Ovary (tissue), 9 donors: ENCODE data around the gene C12orf75. TPM values are rescaled to one million over a fixed set of nuclear protein-coding genes. Genes with fewer than 3 reads are reported as not detected.
A peak's percentile ranks its signal among the peaks of the same experiment; 100 is the strongest.

ENCODE experiments used
- DNase-seq, 5 donors: peaks; one replicate each; pipeline ENCODE4 v3.0.0-alpha.2; 2019 to 2020
- H3K27ac ChIP-seq, 2 donors: fragments of 200-600 bp; one replicate each; pipeline versions ENCODE4 v1.5.1 to v1.8.0; 2019 to 2022
- H3K27me3 ChIP-seq: fragments of 200-600 bp; one replicate; pipeline ENCODE4 v1.8.0; 2022
- H3K36me3 ChIP-seq: fragments of 200-600 bp; sonication (generic); one replicate; pipeline ENCODE4 v1.5.1; 2019
- H3K4me1 ChIP-seq: one replicate; pipeline ENCODE4 v1.8.1; 2013; ENCODE audit warnings: mild to moderate bottlenecking, moderate library complexity; ENCODE audit not compliant: insufficient read depth
- H3K4me3 ChIP-seq: fragments of 200-600 bp; sonication (generic); one replicate; pipeline ENCODE4 v1.5.1; 2017
- H3K9me3 ChIP-seq, 2 donors: fragments of 200-600 bp in 1 of 2; sonication (generic) in 1 of 2; one replicate each; pipeline versions ENCODE4 v1.5.1 to v1.8.1; 2013 to 2019; ENCODE audit warnings: mild to moderate bottlenecking in 1 of 2, moderate library complexity in 1 of 2
- EP300 ChIP-seq: sonication (generic); formaldehyde crosslinking; IDR thresholded peaks from one replicate; pipeline ENCODE4 v1.6.1; 2017; ENCODE audit warnings: antibody characterized with exemption
- POLR2A ChIP-seq: fragments of 450-650 bp; IDR thresholded peaks from one replicate; pipeline ENCODE4 v1.6.1; 2017; ENCODE audit warnings: antibody characterized with exemption, mild to moderate bottlenecking, moderate library complexity
- WGBS, 3 donors: extraction: QIAGEN DNeasy Blood & Tissue Kit in 1 of 3; methylation state at CpG; one replicate each; pipeline versions ENCODE4 v1.1.5 to v1.1.7; 2013 to 2017; 5-methylcytosine and 5-hydroxymethylcytosine counted together
- intact Hi-C, 4 donors: fragments of 100-400 bp; cut with DNase I; formaldehyde crosslinking; loops; one replicate each; pipeline versions ENCODE4 v1.11.0 to v1.15.1; 2022 to 2023
- polyA plus RNA-seq, 2 donors: library from polyadenylated mRNA; stranded (reverse); fragments of 200-250 nt in 1 of 2; fragments of 350-450 nt in 1 of 2; fragmentation: Illumina TruSeq in 1 of 2; extraction: RNeasy Lipid Tissue Mini Kit (QIAGEN cat#74804) in 1 of 2; gene quantifications; one replicate each; pipeline ENCODE4 v1.2.3, GENCODE V29; 2013 to 2014
- total RNA-seq, 7 donors: library from RNA; depleted of rRNA in 2 of 7; stranded (reverse); fragments of >200 nt in 2 of 7; fragmentation: NEBNext Ultra II Directional in 3 of 7; extraction: Animal tissue kit (Norgen Biotek cat#: 25700) in 3 of 7; gene quantifications; one replicate each; pipeline versions ENCODE4 v1.1.0 to v1.2.4, GENCODE V29; 2016 to 2023
- TF ChIP-seq, protein P1 (sequence below), 3 donors: fragments of 450-650 bp in 2 of 3; fragments of 200-600 bp in 1 of 3; IDR thresholded peaks; one replicate each; pipeline versions ENCODE4 v1.5.1 to v1.8.0; 2016 to 2022; ENCODE audit warnings: antibody characterized with exemption in 3 of 3, mild to moderate bottlenecking in 1 of 3
- donor health status: DM: no; HTN: no; CAD: no; lungs with moderate emphysema.
- donor health status: DM: no; HTN: no; CAD: no.
- donor health status: Bipolar disorder and iron deficiency.
- donor health status: DM: yes; HTN: yes; CAD: no.
- donor health status: DM: no; HTN: no; CAD: no.
- donor health status: DM: yes; HTN: yes; CAD: no.

C12orf75 gene
- total and polyA plus RNA-seq, 9 donors, result 3.3 to 83.9 (median 5.6) TPM

DNA sequence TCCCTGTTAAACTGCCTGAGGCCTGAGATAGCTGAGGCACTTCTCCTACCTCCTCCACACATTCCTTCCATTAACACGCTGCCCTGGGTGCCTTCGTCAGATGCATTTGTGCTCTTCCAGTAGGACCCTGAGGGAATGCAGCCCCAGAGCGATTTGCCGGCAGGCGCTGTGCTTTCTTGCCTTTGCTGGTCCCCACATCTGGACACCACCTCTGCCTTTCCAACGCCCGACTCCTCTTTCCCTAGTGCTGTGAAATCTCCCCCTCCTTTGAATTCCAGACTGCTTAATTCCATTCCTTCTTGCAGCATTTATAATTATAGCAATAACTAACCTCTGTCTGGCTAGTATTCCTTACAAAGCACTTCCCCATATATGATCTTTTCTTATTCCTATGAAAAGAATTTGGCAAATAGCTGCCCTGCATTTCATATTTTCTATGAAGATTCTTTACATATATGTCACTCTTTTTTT lies 88.4 kb downstream of the C12orf75 start:
- intact Hi-C loops, result loop anchor here in 2 of 4 donors (10.0 kb wide), 2 partner anchors 716 to 806 kb away; partner anchors contain the start of gene NUAK1 (in 1 of the 2)
- no peak overlapping the region for H3K4me3 ChIP-seq
- no peak for TF ChIP-seq EP300
- TF ChIP-seq POLR2A, result no peak
- TF ChIP-seq, protein P1, sequence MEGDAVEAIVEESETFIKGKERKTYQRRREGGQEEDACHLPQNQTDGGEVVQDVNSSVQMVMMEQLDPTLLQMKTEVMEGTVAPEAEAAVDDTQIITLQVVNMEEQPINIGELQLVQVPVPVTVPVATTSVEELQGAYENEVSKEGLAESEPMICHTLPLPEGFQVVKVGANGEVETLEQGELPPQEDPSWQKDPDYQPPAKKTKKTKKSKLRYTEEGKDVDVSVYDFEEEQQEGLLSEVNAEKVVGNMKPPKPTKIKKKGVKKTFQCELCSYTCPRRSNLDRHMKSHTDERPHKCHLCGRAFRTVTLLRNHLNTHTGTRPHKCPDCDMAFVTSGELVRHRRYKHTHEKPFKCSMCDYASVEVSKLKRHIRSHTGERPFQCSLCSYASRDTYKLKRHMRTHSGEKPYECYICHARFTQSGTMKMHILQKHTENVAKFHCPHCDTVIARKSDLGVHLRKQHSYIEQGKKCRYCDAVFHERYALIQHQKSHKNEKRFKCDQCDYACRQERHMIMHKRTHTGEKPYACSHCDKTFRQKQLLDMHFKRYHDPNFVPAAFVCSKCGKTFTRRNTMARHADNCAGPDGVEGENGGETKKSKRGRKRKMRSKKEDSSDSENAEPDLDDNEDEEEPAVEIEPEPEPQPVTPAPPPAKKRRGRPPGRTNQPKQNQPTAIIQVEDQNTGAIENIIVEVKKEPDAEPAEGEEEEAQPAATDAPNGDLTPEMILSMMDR (IDR thresholded peaks at IDR 0.05), result no peak
- 11 to 24% (median 15%) methylated on average over 7 of the region's 7 CpGs for WGBS, 3 donors
- no peak overlapping the region for H3K27ac ChIP-seq
- H3K27me3 ChIP-seq, result no peaks in the 10 kb centered on the region
- no peak for DNase-seq
- H3K36me3 ChIP-seq, result no peaks in the 10 kb centered on the region
- no peaks in the 10 kb centered on the region for H3K9me3 ChIP-seq
- no peaks in the 10 kb centered on the region for H3K4me1 ChIP-seq

DNA sequence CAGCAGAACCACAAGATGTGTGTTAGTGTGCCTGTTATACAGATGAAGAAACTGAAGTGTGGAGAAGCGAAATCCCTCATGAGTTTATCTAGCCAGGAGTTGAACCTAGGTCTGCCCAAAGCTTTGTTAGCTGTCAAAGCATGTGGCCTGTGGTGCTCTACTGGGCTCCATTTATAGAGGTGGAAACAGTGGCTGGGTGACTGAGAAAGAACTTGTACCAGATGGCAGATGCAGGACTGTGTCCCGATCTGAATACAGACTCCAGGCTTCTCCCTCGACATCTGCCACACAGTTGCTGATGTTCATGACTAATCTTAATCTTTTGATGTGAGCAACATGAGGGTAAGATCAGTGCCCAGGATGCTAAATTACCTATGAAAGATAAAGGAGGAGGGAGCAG lies 89.1 kb downstream of the C12orf75 start:
- no peaks in the 10 kb centered on the region for H3K27me3 ChIP-seq
- intact Hi-C loops, result loop anchor here (5.0 to 10.0 kb wide), 4 partner anchors 715 to 865 kb away; partner anchors contain the start of gene NUAK1 (in 4 of the 4)
- H3K4me3 ChIP-seq, result no peak overlapping the region
- H3K9me3 ChIP-seq, result no peaks in the 10 kb centered on the region
- H3K4me1 ChIP-seq, result no peaks in the 10 kb centered on the region
- H3K27ac ChIP-seq, result no peak overlapping the region
- no peak for TF ChIP-seq EP300
- TF ChIP-seq POLR2A, result no peak
- TF ChIP-seq, protein P1 (IDR thresholded peaks at IDR 0.05), result no peak
- DNase-seq, result no peak
- no peaks in the 10 kb centered on the region for H3K36me3 ChIP-seq
- 94 to 100% (median 100%) methylated on average over 3 of the region's 3 CpGs for WGBS, 3 donors

DNA sequence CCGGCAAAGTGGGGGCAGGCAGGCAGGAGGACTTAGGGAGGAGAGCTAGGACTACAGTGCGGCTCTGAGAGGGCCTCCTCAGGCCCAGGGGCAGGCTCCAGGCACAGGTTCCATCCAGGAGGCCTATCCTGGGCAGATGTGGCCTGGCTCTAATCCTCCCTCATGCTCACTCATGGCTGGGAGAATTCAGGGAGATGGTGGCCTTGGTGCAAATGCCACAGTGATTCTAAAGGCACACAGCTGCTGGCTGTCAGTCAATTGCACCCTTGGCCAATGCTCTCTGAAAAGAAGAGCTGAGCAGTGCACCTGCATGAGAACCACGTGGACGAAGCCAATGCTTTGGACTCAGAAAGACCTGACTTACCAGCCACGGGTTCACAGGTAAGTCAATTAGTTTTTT lies 89.6 kb downstream of the C12orf75 start:
- Histone ChIP-seq H3K27me3 (no peaks in the 10 kb centered on the region), H3K36me3 (no peaks in the 10 kb centered on the region), H3K27ac (no peak overlapping the region), H3K4me3 (no peak overlapping the region), H3K4me1 (no peaks in the 10 kb centered on the region), H3K9me3 (no peaks in the 10 kb centered on the region)
- DNase-seq, result no peak
- WGBS, 3 donors, result 77 to 85% (median 82%) methylated on average over 5 of the region's 5 CpGs
- TF ChIP-seq POLR2A, result no peak
- TF ChIP-seq, protein P1 (IDR thresholded peaks at IDR 0.05), result no peak
- TF ChIP-seq EP300, result no peak
- intact Hi-C loops, result loop anchor here in 3 of 4 donors (5.0 to 10.0 kb wide), 2 partner anchors 717 to 865 kb away; partner anchors contain the start of gene NUAK1 (in 3 of the 3)

DNA sequence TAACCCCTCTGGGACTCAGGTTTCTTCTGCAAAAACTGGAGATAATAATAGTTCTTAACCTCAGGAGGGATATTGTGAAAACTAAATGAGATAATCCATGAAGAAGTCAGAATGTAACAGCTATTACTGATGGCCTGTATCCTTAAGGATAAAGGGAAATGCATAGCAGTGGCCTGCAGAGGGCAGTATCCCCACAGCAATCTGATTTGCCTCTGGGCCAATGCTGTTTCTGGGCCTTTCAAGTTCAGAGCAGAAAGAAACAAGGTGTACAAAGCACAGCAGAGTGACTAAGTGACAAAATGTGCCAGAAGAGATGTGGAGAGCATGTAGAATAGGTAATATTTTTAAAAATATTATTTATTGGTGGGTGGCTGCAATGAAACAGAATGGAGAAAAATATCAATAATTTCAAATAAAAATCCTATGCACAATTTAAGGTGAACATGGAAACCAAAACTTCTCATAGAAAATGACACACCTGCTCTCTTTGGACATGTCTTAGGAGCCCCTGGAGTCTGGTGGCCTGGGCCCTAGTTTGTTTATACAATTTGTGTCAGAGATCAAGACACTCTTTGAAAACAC lies 90.3 kb downstream of the C12orf75 start:
- Histone ChIP-seq H3K36me3 (no peaks in the 10 kb centered on the region), H3K9me3 (no peaks in the 10 kb centered on the region), H3K4me1 (no peaks in the 10 kb centered on the region), H3K27ac (no peak overlapping the region), H3K27me3 (no peaks in the 10 kb centered on the region), H3K4me3 (no peak overlapping the region)
- TF ChIP-seq POLR2A, result no peak
- TF ChIP-seq, protein P1 (IDR thresholded peaks at IDR 0.05), result peak; percentile 69 to 84 (median 75)
- intact Hi-C loops, result loop anchor here in 3 of 4 donors (5.0 to 10.0 kb wide), 2 partner anchors 717 to 864 kb away; partner anchors contain the start of gene NUAK1 (in 3 of the 3)
- DNase-seq, result peak; percentile 62 to 80 (median 74)

Other genes starting within 250 kb of the C12orf75 start
- gene ALDH1L2, start 246.2 kb upstream of the C12orf75 start, total RNA-seq, result 10 to 100 TPM in 1 of 7 donors, 1 to 10 TPM in 3, under 1 TPM in 3; 0.72 to 36.4 (median 1.3) TPM
- gene ALDH1L2, start 246.2 kb upstream of the C12orf75 start, polyA plus RNA-seq, result 1 to 10 TPM in 1 of 2 donors, under 1 TPM in 1; 0.38 to 3.7 TPM
- gene WASHC4, start 223.0 kb upstream of the C12orf75 start, total RNA-seq, result 10 to 100 TPM; 32.1 to 55.8 (median 46.5) TPM
- gene WASHC4, start 223.0 kb upstream of the C12orf75 start, polyA plus RNA-seq, result 10 to 100 TPM; 16.0 to 23.0 TPM
- 10 to 100 TPM; 28.6 to 45.2 (median 36.2) TPM for gene APPL2, start 94.5 kb upstream of the C12orf75 start, total RNA-seq
- 10 to 100 TPM; 27.4 to 66.2 TPM for gene APPL2, start 94.5 kb upstream of the C12orf75 start, polyA plus RNA-seq